SU-DHL-6 (cell line): Measurements from ENCODE around the gene RRAS2.
A peak's percentile ranks its signal among the peaks of the same experiment; 100 is the strongest.

Source experiments
- H2AFZ ChIP-seq: fragments of 200-600 bp; sonication (generic); 2 replicates; pipeline ENCODE4 v1.6.1; 2014; ENCODE audit warnings: low read depth, mild to moderate bottlenecking, moderate library complexity, mixed read lengths, antibody characterized with exemption, low read length; ENCODE audit not compliant: severe bottlenecking
- H3F3A ChIP-seq: fragments of 200-600 bp; shearing (Covaris generic); 2 replicates; pipeline ENCODE4 v1.6.0; 2016; ENCODE audit warnings: antibody characterized with exemption, mild to moderate bottlenecking; ENCODE audit not compliant: insufficient read depth
- H3K27ac ChIP-seq: fragments of 200-600 bp; sonication (generic); 2 replicates; pipeline ENCODE4 v1.5.1; 2016; ENCODE audit warnings: low read depth, mild to moderate bottlenecking, low read length, moderate library complexity, mixed read lengths
- H3K27me3 ChIP-seq: fragments of 200-600 bp; sonication (generic), shearing (Covaris generic); 2 replicates; pipeline ENCODE4 v1.6.0; 2014; ENCODE audit warnings: mild to moderate bottlenecking, low read length
- H3K36me3 ChIP-seq: fragments of 200-600 bp; sonication (generic); 2 replicates; pipeline ENCODE4 v1.6.1; 2014; ENCODE audit warnings: mild to moderate bottlenecking, low read length, mixed read lengths
- H3K4me2 ChIP-seq: fragments of 300-600, 200-600 bp; shearing (Covaris generic), sonication (generic); 2 replicates; pipeline ENCODE4 v1.6.0; 2014; ENCODE audit warnings: low read length, low read depth, mild to moderate bottlenecking; ENCODE audit not compliant: poor library complexity, severe bottlenecking
- H3K4me3 ChIP-seq: fragments of 200-600 bp; sonication (generic); 2 replicates; pipeline ENCODE4 v1.5.1; 2014; ENCODE audit warnings: antibody characterized with exemption, low read length, mild to moderate bottlenecking, mixed read lengths; ENCODE audit not compliant: insufficient read depth, poor library complexity, severe bottlenecking
- H3K79me2 ChIP-seq: fragments of 200-600 bp; sonication (generic); 2 replicates; pipeline ENCODE4 v1.6.1; 2014; ENCODE audit warnings: mild to moderate bottlenecking, low read length, moderate library complexity; ENCODE audit not compliant: insufficient read depth
- H3K9ac ChIP-seq: fragments of 200-600 bp; sonication (generic); 2 replicates; pipeline ENCODE4 v1.7.0; 2014; ENCODE audit warnings: mild to moderate bottlenecking, low read length
- H3K9me2 ChIP-seq: fragments of 200-600 bp; sonication (generic); replicated peaks from 2 replicates; pipeline ENCODE4 v1.6.1; 2014; ENCODE audit warnings: low read length; ENCODE audit not compliant: insufficient read depth
- H3K9me3 ChIP-seq: fragments of 200-600 bp; sonication (generic); 2 replicates; pipeline ENCODE4 v1.6.1; 2014; ENCODE audit warnings: low read length, mixed read lengths; ENCODE audit not compliant: insufficient read depth
- H4K20me1 ChIP-seq: fragments of 200-600 bp; sonication (generic); 2 replicates; pipeline ENCODE4 v1.6.1; 2014; ENCODE audit warnings: low read depth, mild to moderate bottlenecking, antibody characterized with exemption, low read length, moderate library complexity, mixed read lengths
- EZH2phosphoT487 ChIP-seq: fragments of 200-600 bp; sonication (generic), shearing (Covaris generic); conservative IDR thresholded peaks from 2 replicates; pipeline ENCODE4 v1.6.1; 2018; ENCODE audit warnings: mild to moderate bottlenecking, antibody characterized with exemption, low read length, moderate library complexity, mixed read lengths
- TF ChIP-seq, protein P1 (sequence below): fragments of 200-600 bp; sonication (generic); IDR thresholded peaks from one replicate; pipeline ENCODE4 v1.5.1; 2017; ENCODE audit warnings: antibody characterized with exemption, mild to moderate bottlenecking, low read length, moderate library complexity; ENCODE audit not compliant: insufficient read depth, poor library complexity, severe bottlenecking

RRAS2 gene

DNA sequence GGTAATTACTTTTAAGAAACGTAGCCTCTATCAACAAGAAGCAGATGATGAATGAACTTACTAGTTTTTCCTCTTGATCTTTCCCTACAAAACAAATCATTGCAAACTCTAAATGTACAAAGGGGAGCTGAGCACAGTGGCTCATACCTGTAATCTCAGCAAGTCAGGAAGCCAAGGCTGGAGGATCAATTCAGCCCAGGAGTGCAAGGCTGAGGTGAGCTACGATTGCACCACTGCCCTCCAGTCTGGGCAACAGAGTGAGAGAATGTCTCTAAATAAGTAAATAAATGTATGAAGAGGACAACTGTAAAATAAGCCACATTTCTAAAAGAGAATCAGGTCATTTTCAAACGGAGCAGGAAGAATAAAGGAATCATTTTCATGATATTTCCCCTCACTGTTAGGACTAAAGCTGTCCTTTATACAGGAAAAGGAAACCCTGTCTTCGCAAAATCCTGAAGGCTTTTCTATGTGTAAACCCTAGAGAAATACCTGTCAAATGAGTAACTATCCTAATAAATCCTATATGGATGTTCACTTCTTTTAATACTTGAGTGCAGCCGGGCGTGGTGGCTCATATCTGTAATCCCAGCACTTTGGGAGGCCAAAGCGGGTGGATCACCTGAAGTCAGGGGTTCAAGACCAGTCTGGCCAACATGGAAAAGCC, 41.2 kb downstream of the RRAS2 start:
- peaks cover 95% of the 10 kb centered on the region for H3F3A ChIP-seq
- H3K4me2 ChIP-seq, result peak overlapping the region; percentile 96
- H2AFZ ChIP-seq, result no peak overlapping the region
- TF ChIP-seq, protein P1, sequence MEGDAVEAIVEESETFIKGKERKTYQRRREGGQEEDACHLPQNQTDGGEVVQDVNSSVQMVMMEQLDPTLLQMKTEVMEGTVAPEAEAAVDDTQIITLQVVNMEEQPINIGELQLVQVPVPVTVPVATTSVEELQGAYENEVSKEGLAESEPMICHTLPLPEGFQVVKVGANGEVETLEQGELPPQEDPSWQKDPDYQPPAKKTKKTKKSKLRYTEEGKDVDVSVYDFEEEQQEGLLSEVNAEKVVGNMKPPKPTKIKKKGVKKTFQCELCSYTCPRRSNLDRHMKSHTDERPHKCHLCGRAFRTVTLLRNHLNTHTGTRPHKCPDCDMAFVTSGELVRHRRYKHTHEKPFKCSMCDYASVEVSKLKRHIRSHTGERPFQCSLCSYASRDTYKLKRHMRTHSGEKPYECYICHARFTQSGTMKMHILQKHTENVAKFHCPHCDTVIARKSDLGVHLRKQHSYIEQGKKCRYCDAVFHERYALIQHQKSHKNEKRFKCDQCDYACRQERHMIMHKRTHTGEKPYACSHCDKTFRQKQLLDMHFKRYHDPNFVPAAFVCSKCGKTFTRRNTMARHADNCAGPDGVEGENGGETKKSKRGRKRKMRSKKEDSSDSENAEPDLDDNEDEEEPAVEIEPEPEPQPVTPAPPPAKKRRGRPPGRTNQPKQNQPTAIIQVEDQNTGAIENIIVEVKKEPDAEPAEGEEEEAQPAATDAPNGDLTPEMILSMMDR, result no peak
- no peak for TF ChIP-seq EZH2phosphoT487
- H3K9ac ChIP-seq, result peak overlapping the region; percentile 46
- no peaks in the 10 kb centered on the region for H3K9me3 ChIP-seq
- no peak overlapping the region for H3K4me3 ChIP-seq
- peaks cover 4% of the 10 kb centered on the region; the same call in 1 of the 2 replicates for H3K36me3 ChIP-seq
- H4K20me1 ChIP-seq, result no peaks in the 10 kb centered on the region
- no peaks in the 10 kb centered on the region for H3K27me3 ChIP-seq
- peaks cover 100% of the 10 kb centered on the region for H3K79me2 ChIP-seq
- peak overlapping the region; percentile 95 for H3K27ac ChIP-seq
- no peaks in the 10 kb centered on the region for H3K9me2 ChIP-seq

GRCh38 chr11:14315130-14315529, 43.9 kb downstream of the RRAS2 start:
- no peaks in the 10 kb centered on the region for H3K9me3 ChIP-seq
- peak overlapping the region; percentile 53 for H3K9ac ChIP-seq
- H3K4me3 ChIP-seq, result peak overlapping the region; percentile 17
- peak overlapping the region; percentile 95 for H3K27ac ChIP-seq
- H3F3A ChIP-seq, result peaks cover 96% of the 10 kb centered on the region
- H3K9me2 ChIP-seq, result no peaks in the 10 kb centered on the region
- H4K20me1 ChIP-seq, result no peaks in the 10 kb centered on the region
- TF ChIP-seq, protein P1, result no peak
- no peaks in the 10 kb centered on the region for H3K27me3 ChIP-seq
- no peaks in the 10 kb centered on the region for H3K36me3 ChIP-seq
- peaks cover 95% of the 10 kb centered on the region for H3K79me2 ChIP-seq
- H3K4me2 ChIP-seq, result peak overlapping the region; percentile 96
- no peak overlapping the region for H2AFZ ChIP-seq

DNA sequence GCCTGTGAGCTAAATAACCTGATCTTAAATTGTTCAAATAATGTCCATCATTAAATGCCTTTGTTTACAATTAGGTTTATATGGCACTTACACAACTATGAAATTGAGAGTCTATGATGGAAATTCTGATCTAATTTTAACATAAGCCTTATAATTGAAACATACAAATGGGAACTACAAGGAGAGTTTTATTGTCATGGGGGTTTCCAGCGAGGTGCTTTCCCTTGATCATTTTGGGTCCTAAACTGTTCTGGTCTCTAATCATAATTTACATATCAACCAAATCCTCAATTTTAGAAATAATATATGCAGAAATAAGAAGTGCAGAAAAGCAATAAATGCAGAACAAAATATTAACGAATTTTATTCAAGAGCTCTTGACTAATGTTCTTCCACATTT, 44.9 kb downstream of the RRAS2 start:
- peak overlapping the region; percentile 96 for H3K4me2 ChIP-seq
- H3K27me3 ChIP-seq, result no peaks in the 10 kb centered on the region

More for the DNA sequence above, 44.9 kb downstream of the RRAS2 start:
- Histone ChIP-seq H3K9ac (peak overlapping the region; percentile 53), H3F3A (peaks cover 98% of the 10 kb centered on the region), H3K4me3 (peak overlapping the region; percentile 17), H3K9me2 (no peaks in the 10 kb centered on the region), H3K79me2 (peaks cover 95% of the 10 kb centered on the region), H4K20me1 (no peaks in the 10 kb centered on the region), H2AFZ (no peak overlapping the region), H3K9me3 (no peaks in the 10 kb centered on the region), H3K36me3 (no peaks in the 10 kb centered on the region), H3K27ac (peak overlapping the region; percentile 95)
- TF ChIP-seq EZH2phosphoT487, result no peak
- TF ChIP-seq, protein P1, result no peak
